Activated CD4-positive, alpha-beta memory T cell treated with anti-CD3 and anti-CD28 coated beads for 36 hours (primary cell): ENCODE measurements around the gene TOM1L2. TPM values are rescaled to one million over a fixed set of nuclear protein-coding genes. Genes with fewer than 3 reads are reported as not detected.

ENCODE experiments used
- CTCF ChIA-PET: fragments of 350-600 bp; sonication (Branson Sonifier 250); formaldehyde crosslinking; loops from one replicate; lab custom pipeline; 2021; ENCODE audit warnings: antibody characterized with exemption, inconsistent platforms; lab: Charles Lee
- POLR2A ChIA-PET: fragments of 350-600 bp; sonication (Branson Sonifier 250); formaldehyde crosslinking; loops from one replicate; lab custom pipeline; 2021; ENCODE audit warnings: antibody characterized with exemption; lab: Charles Lee
- DNase-seq: peaks from one replicate; pipeline ENCODE4 v3.0.0-alpha.2; 2020
- H3K27ac Mint-ChIP-seq: one replicate; pipeline ENCODE4 v1.8.0; 2021; ENCODE audit warnings: mixed read lengths
- H3K27me3 Mint-ChIP-seq: one replicate; pipeline ENCODE4 v1.8.0; 2021; ENCODE audit warnings: mixed read lengths
- H3K36me3 Mint-ChIP-seq: one replicate; pipeline ENCODE4 v1.8.0; 2021; ENCODE audit warnings: mixed read lengths
- H3K4me1 Mint-ChIP-seq: one replicate; pipeline ENCODE4 v1.8.0; 2021; ENCODE audit warnings: low read depth, mixed read lengths
- H3K4me3 Mint-ChIP-seq: one replicate; pipeline ENCODE4 v1.8.0; 2021; ENCODE audit warnings: mild to moderate bottlenecking, mixed read lengths
- H3K9me3 Mint-ChIP-seq: one replicate; pipeline ENCODE4 v1.8.0; 2021; ENCODE audit warnings: mixed read lengths
- intact Hi-C: fragments of 100-400 bp; cut with micrococcal nuclease; formaldehyde crosslinking; loops from one replicate; pipeline ENCODE4 v1.15.1; 2023
- total RNA-seq, 2 experiments: library from RNA; stranded (reverse); gene quantifications; one replicate each; pipeline ENCODE4 v1.2.3, GENCODE V29; 2021

Gene TOM1L2
- 10 to 100 TPM; 11.1 to 12.7 TPM for total RNA-seq

DNA sequence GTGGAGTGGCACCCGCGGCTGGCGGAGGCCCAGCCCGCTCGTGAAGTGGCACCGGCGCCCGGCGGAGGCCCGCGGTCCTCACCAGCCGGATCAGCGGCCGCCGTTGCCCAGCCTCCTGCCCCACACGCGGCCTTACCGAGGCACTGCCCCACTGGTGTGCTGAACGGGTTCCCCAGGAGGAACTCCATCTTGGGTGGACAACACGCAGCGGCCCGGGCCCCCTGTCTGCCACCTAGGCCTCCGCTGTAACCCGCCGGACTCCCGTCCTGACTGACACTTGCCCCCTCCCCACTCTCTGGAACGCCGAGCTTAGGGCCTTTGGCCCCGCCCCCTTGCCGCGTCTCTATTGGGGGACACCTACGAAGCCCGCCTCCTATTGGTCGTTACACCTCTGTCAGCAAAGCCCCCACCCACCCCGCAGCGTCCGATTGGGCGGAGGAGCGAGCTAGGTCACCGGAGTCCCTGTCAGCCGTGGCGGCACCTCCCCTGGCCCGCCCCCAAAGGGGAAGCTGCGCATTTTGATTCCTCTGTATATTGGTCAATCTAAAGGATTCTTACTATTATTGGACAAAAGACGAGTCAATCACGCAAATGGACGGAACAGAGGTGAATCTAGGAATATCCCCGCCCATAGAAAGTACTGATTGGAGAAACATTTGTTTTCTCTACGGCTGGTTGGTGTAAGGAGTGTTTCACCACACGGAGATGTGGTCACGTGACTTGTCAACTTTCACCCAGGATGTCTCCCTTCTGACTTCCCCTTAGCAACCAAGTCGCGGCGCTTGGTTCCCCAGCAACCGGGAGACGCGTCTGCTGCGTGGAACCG is at the start of gene TOM1L2, which contains the start of gene DRC3:
Gene TOM1L2, minus strand, starts transcription at position 275 of the 826 bp plus-strand sequence. Its CDS starts 87 bp downstream, at position 188.
Gene DRC3, plus strand, starts transcription at position 737 of the 826 bp plus-strand sequence. CDS start 4,737 bp downstream, outside the sequence.
- CTCF ChIA-PET, result interaction anchor here (0.6 to 3.1 kb wide), 6 partner anchors 13 to 119 kb away, joined by 3 to 12 read pairs (median 5); no protein-coding TSS in a partner anchor
- H3K27ac Mint-ChIP-seq, result peak within 1 kb of the TSS; percentile 78
- no peaks in the 10 kb centered on the region for H3K27me3 Mint-ChIP-seq
- H3K9me3 Mint-ChIP-seq, result no peaks in the 10 kb centered on the region
- no peaks in the 10 kb centered on the region for H3K36me3 Mint-ChIP-seq
- peak; percentile 100 for DNase-seq
- peaks cover 35% of the 10 kb centered on the region for H3K4me1 Mint-ChIP-seq
- peak within 1 kb of the TSS; percentile 91 for H3K4me3 Mint-ChIP-seq
- POLR2A ChIA-PET, result interaction anchor here (0.6 to 2.0 kb wide), 5 partner anchors 13 to 136 kb away, joined by 3 to 30 read pairs (median 6); partner anchors contain the start of genes ATPAF2, GID4 and SREBF1
- intact Hi-C loops, result loop anchor here (1.0 to 10.0 kb wide), 5 partner anchors 14 to 378 kb away; partner anchors contain the start of genes ATPAF2, GID4 and PEMT

DNA sequence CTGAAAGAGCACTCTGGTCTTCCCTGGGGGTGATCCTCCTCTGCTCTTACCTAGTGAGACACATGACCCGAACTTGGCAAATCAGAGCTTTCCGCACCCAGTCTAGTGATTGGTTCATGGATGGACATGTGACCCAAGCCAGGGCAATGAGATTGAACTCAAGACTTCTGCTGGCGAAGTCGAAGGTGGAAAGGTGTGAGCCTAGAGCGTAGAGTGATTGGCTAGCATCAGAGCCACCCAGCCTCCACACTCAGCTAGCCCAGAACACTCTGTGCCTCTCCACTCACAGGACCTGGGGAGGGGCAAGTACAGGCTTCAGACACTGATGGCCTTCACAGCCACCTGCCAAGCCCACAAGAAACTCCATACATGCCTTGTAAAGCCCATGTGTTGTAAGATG is 49.2 kb upstream of the TOM1L2 start:
- no peak for DNase-seq
- ChIA-PET POLR2A (no interaction called here), CTCF (no interaction called here)
- Mint-ChIP-seq H3K4me3 (no peak overlapping the region), H3K27me3 (no peaks in the 10 kb centered on the region), H3K4me1 (peaks cover 11% of the 10 kb centered on the region), H3K36me3 (peaks cover 9% of the 10 kb centered on the region), H3K9me3 (no peaks in the 10 kb centered on the region), H3K27ac (no peak overlapping the region)
- intact Hi-C loops, result no loop called here

DNA sequence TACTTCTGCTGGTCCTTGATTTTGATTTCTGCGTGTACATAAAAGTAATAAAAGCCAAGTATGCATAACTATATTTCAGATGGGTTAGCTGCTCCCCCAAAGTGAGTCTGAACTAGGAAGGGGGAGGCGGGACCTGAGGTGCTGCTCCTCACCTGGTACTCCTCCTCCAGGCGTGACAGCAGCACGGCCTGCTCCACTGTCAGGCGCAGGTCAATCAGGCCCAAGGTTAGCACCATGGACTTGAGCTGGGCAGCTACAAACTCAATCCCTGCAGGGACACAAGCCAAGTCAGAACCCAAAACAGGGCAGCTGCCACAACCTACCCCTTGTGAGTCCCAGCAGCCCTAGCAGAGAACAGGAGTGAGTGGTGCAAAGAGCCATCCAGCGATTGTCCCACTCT is 48.8 kb upstream of the TOM1L2 start:
- Mint-ChIP-seq H3K27me3 (no peaks in the 10 kb centered on the region), H3K9me3 (no peaks in the 10 kb centered on the region), H3K27ac (no peak overlapping the region), H3K4me1 (peaks cover 8% of the 10 kb centered on the region), H3K36me3 (peaks cover 11% of the 10 kb centered on the region), H3K4me3 (no peak overlapping the region)
- ChIA-PET POLR2A (no interaction called here), CTCF (interaction anchor here (0.6 kb wide), 1 partner anchor 705 kb away, joined by 3 read pairs; no protein-coding TSS in a partner anchor)
- no peak for DNase-seq
- intact Hi-C loops, result no loop called here

DNA sequence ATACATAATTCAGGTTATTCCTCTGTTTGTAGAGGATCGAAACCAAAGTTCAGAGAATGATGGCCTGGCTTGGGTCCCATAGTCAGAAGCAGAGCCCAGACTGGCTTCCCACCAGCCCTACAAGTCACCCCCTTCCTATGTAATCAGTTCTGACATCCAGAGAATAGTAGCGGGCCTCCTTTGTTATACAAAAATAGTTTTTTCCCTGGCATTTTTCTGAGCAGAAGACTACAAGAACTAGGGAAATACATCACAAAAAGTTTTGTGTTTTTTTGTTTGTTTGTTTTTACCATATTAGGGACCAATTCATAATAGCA is 47.6 kb upstream of the TOM1L2 start:
- Mint-ChIP-seq H3K4me1 (no peaks in the 10 kb centered on the region), H3K27me3 (no peaks in the 10 kb centered on the region), H3K9me3 (no peaks in the 10 kb centered on the region), H3K27ac (no peak overlapping the region), H3K36me3 (peaks cover 17% of the 10 kb centered on the region), H3K4me3 (no peak overlapping the region)
- ChIA-PET CTCF (no interaction called here), POLR2A (no interaction called here)
- DNase-seq, result no peak
- intact Hi-C loops, result no loop called here

DNA sequence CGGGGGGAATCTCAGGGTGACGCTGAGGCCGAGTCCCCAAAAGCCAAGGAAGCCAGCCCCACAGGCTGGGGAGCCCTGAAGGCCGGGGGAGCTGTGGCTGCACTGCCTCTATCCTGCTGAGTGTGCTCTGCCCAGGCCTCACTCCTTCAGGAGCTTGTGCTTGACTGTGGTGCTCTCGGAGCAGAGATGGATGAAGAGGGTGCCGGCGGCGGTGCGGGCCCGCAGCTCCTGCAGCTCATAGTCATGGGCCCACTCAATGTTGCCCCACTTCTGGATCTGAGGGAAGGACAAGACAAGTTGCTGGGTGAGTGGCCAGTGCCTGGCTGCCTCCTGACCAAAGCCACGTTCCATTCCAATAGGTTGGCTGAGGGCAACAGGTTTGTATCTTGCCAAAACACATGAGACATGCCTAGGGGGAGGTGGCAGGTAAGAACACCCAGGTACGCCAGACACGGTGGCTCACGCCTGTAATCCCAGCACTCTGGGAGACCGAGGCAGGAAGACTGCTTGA is 46.3 kb upstream of the TOM1L2 start:
- intact Hi-C loops, result no loop called here
- Mint-ChIP-seq H3K36me3 (peaks cover 17% of the 10 kb centered on the region), H3K27me3 (no peaks in the 10 kb centered on the region), H3K4me3 (no peak overlapping the region), H3K4me1 (no peaks in the 10 kb centered on the region), H3K9me3 (no peaks in the 10 kb centered on the region), H3K27ac (no peak overlapping the region)
- POLR2A ChIA-PET, result no interaction called here
- CTCF ChIA-PET, result no interaction called here
- DNase-seq, result no peak

DNA sequence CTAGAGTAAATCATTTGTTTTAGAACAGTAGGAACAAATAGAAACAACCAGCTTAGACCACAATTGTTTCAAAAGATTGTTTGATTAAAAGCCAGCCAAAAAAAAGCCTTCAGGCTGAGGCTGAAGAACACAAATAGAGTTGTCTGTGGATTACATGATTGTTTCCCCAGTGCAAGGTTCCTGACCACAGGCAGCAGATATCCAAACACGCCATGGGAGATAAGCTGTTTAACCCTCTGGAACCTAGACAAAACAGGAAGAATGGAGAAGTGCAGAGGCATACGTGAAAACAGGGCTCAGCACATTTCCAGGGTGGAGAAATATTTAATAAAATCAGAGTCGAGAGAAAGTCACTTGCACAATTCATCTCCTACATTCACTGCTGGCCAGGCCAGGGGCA is 45.8 kb upstream of the TOM1L2 start:
- Mint-ChIP-seq H3K36me3 (peaks cover 17% of the 10 kb centered on the region), H3K27me3 (no peaks in the 10 kb centered on the region), H3K4me1 (no peaks in the 10 kb centered on the region), H3K4me3 (no peak overlapping the region), H3K27ac (no peak overlapping the region), H3K9me3 (no peaks in the 10 kb centered on the region)
- CTCF ChIA-PET, result no interaction called here
- POLR2A ChIA-PET, result no interaction called here
- intact Hi-C loops, result no loop called here
- no peak for DNase-seq

DNA sequence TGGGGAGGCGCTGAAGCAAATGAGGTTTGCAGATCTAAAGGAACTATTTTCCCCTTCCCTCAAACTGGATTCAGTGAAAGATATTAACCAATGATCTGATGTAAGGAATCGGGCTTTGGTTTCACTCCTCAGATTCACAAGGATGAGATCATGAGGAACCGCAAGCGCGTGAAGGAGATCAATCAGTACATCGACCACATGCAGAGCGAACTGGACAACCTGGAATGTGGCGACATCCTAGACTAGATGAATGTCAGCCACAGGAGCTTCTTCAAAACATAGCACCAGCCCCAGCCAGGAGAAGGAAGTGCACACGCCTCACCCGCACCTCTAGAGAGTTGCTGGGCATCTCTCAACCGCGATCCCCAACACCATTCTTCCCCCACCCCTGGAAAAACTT is 44.2 kb upstream of the TOM1L2 start:
- intact Hi-C loops, result no loop called here
- CTCF ChIA-PET, result interaction anchor here (1.2 kb wide), 1 partner anchor 17 kb away, joined by 4 read pairs; no protein-coding TSS in a partner anchor
- H3K27ac Mint-ChIP-seq, result no peak overlapping the region
- no peaks in the 10 kb centered on the region for H3K4me1 Mint-ChIP-seq
- no peaks in the 10 kb centered on the region for H3K9me3 Mint-ChIP-seq
- POLR2A ChIA-PET, result no interaction called here
- peaks cover 19% of the 10 kb centered on the region for H3K36me3 Mint-ChIP-seq
- H3K27me3 Mint-ChIP-seq, result no peaks in the 10 kb centered on the region
- no peak for DNase-seq
- H3K4me3 Mint-ChIP-seq, result no peak overlapping the region

DNA sequence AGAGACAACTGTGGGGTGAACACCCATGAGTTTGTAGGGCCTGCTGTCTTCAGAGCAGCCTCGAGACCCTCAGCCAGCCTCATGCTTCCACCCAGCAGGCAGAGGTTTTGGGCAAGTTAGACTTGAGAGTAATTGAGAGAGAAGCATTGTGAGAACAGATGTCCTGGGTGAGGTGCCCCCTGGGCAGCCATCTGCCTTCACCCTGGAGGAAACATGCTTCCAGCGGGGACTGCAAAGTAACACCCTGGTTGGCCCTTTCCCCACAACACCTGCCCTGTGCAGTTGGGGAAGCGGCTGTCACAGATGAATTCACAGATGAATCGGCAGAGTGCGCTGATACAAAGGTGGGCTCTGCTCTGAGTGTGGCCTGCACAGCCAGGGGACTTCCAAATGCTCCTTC is 43.4 kb upstream of the TOM1L2 start:
- H3K36me3 Mint-ChIP-seq, result peaks cover 17% of the 10 kb centered on the region
- intact Hi-C loops, result no loop called here
- no peak overlapping the region for H3K27ac Mint-ChIP-seq
- no peaks in the 10 kb centered on the region for H3K9me3 Mint-ChIP-seq
- no peak for DNase-seq
- no peak overlapping the region for H3K4me3 Mint-ChIP-seq
- H3K27me3 Mint-ChIP-seq, result no peaks in the 10 kb centered on the region
- H3K4me1 Mint-ChIP-seq, result no peaks in the 10 kb centered on the region
- ChIA-PET POLR2A (no interaction called here), CTCF (interaction anchor here (1.2 kb wide), 1 partner anchor 18 kb away, joined by 4 read pairs; no protein-coding TSS in a partner anchor)

DNA sequence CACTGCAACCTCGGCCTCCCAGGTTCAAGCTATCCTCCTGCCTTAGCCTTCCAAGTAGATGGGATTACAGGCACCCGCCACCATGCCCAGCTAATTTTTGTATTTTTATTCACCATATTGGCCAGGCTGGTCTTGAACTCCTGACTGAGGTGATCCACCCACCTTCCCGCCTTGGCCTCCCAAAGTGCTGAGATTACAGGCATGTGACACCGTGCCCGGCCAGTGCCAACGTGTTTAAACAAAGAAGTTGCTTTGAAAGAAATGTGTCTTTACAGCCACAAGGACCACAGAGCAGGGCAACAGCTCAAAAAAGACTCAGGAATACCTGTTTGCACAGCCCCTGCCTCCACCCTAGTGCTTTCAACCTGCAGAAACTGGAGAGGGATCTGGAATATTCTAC is 41.8 kb upstream of the TOM1L2 start:
- no peak for DNase-seq
- no peaks in the 10 kb centered on the region for H3K27me3 Mint-ChIP-seq
- POLR2A ChIA-PET, result no interaction called here
- no peaks in the 10 kb centered on the region for H3K9me3 Mint-ChIP-seq
- intact Hi-C loops, result no loop called here
- no peaks in the 10 kb centered on the region for H3K4me1 Mint-ChIP-seq
- H3K4me3 Mint-ChIP-seq, result no peak overlapping the region
- no peak overlapping the region for H3K27ac Mint-ChIP-seq
- H3K36me3 Mint-ChIP-seq, result peaks cover 16% of the 10 kb centered on the region
- CTCF ChIA-PET, result interaction anchor here (0.9 kb wide), 1 partner anchor 19 kb away, joined by 4 read pairs; no protein-coding TSS in a partner anchor

DNA sequence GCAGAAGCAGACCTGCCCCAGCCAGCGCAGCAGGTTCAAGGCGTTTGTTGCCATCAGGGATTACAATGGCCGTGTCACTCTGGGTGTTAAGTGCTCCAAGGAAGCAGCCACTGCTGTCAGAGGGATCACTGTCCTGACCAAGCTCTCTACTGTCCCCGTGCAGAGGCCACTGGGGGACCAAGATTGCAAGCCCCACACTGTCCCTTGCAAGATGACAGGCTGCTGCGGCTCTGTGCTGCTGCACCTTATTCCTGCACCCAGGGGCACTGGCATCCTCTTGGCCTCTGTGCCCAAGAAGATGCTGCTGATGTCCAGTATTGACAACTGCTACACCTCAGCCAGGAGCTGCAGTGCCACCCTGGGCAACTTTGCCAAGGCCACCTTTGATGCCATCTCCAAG is 39.1 kb upstream of the TOM1L2 start:
- ChIA-PET CTCF (no interaction called here), POLR2A (no interaction called here)
- Mint-ChIP-seq H3K36me3 (peaks cover 16% of the 10 kb centered on the region), H3K27me3 (no peaks in the 10 kb centered on the region), H3K4me3 (no peak overlapping the region), H3K27ac (no peak overlapping the region), H3K9me3 (no peaks in the 10 kb centered on the region), H3K4me1 (no peaks in the 10 kb centered on the region)
- no peak for DNase-seq
- intact Hi-C loops, result no loop called here

DNA sequence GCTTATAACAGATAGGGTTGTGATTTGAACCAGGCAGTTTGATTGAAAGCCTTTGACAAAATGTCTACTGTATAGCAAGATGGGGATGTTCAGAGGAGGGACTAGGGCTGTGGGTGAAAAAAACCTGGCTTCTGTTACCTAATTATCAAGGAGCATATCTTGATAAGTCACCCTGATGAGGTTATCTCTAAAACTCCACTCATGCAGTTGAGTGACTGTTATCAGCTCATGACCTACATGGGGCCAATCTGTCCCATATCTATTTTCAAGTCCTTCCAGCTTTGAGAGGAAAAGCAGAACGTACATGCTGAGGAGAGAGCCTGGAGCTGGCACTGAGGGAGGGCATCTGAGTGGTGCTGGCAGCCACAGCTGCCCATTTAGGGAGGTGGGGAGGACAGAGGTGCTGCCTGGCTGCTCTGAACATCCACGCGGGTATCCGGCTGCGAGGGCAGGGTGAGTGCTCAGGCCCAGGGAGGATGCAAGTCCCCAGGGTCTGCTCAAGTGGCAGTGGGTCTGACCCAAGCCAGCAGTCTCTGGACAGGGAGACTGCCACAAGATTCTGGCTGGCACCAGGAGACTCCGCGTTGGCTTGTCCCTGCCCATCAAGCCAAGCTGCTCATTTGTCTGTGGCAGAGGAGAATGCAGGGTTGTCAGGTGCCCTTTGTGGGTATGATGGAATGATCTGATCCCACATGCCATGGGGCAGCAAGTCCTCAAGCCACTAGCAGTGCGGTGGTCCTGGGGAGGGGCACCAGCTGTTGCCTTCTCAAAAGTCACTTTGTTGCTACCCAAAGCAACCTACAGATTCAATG is 37.6 kb upstream of the TOM1L2 start:
- ChIA-PET POLR2A (no interaction called here), CTCF (no interaction called here)
- H3K4me3 Mint-ChIP-seq, result no peak overlapping the region
- no peaks in the 10 kb centered on the region for H3K4me1 Mint-ChIP-seq
- H3K36me3 Mint-ChIP-seq, result peaks cover 10% of the 10 kb centered on the region
- no peak for DNase-seq
- H3K27me3 Mint-ChIP-seq, result no peaks in the 10 kb centered on the region
- no peak overlapping the region for H3K27ac Mint-ChIP-seq
- intact Hi-C loops, result no loop called here
- H3K9me3 Mint-ChIP-seq, result no peaks in the 10 kb centered on the region
